SK-N-SH (cell line): Measurements from ENCODE around the gene RILPL2. TPM values are rescaled to one million over a fixed set of nuclear protein-coding genes. Genes with fewer than 3 reads are reported as not detected.

Experiments
- CTCF ChIA-PET: fragments of 300-600, 350-600 bp; formaldehyde crosslinking; extraction: SDS; loops from one replicate; lab custom pipeline; 2021; lab: Yijun Ruan, JAX
- POLR2A ChIA-PET: fragments of 350-600 bp; sonication (Branson Sonifier 250); formaldehyde crosslinking; extraction: SDS; loops from one replicate; lab custom pipeline; 2020; ENCODE audit warnings: antibody characterized with exemption, inconsistent platforms; lab: Yijun Ruan, JAX
- DNase-seq: peaks from one replicate; pipeline ENCODE4 v3.0.0; 2012
- H2AFZ ChIP-seq: fragments of 200-600 bp; sonication (generic); 2 replicates; pipeline ENCODE4 v1.8.1; 2016; ENCODE audit warnings: antibody characterized with exemption, mild to moderate bottlenecking, low read depth
- H3F3A ChIP-seq: fragments of 200-600 bp; sonication (generic); replicated peaks from 2 replicates; pipeline ENCODE3; 2016; ENCODE audit warnings: antibody characterized with exemption, mild to moderate bottlenecking; ENCODE audit not compliant: insufficient read depth
- H3K27ac ChIP-seq, 2 experiments: fragments of 200-500 bp in 1 of 2; fragments of 200-600 bp in 1 of 2; sonication (Bioruptor generic) in 1 of 2; sonication (generic), shearing (Covaris generic) in 1 of 2; 2 replicates each; pipeline versions ENCODE4 v1.5.1 to v1.6.1; 2014 to 2016; ENCODE audit warnings: low read depth in 2 of 2, inconsistent platforms in 1 of 2, low read length in 1 of 2, mild to moderate bottlenecking in 1 of 2, mixed read lengths in 1 of 2
- H3K27me3 ChIP-seq: fragments of 200-600 bp; sonication (generic), shearing (Covaris generic); 2 replicates; pipeline ENCODE4 v1.6.1; 2016; ENCODE audit warnings: mixed run types; ENCODE audit not compliant: insufficient read depth
- H3K36me3 ChIP-seq, 2 experiments: fragments of 200-500 bp in 1 of 2; fragments of 200-600 bp in 1 of 2; sonication (Bioruptor generic) in 1 of 2; sonication (generic) in 1 of 2; replicated peaks in 1 of 2; 2 replicates each; pipeline versions ENCODE3 to v1.5.1; 2014 to 2016; ENCODE audit warnings: low read length in 1 of 2, mild to moderate bottlenecking in 1 of 2; ENCODE audit not compliant: insufficient read depth in 2 of 2, control insufficient read depth in 1 of 2
- H3K4me1 ChIP-seq, 2 experiments: fragments of 200-500 bp in 1 of 2; fragments of 200-600 bp in 1 of 2; sonication (Bioruptor generic) in 1 of 2; sonication (generic), shearing (Covaris generic) in 1 of 2; 2 replicates each; pipeline versions ENCODE4 v1.5.1 to v1.6.1; 2014 to 2016; ENCODE audit warnings: low read depth in 1 of 2, low read length in 1 of 2, mixed run types in 1 of 2; ENCODE audit not compliant: insufficient read depth in 2 of 2, control insufficient read depth in 1 of 2
- H3K4me2 ChIP-seq: fragments of 200-600 bp; sonication (generic), shearing (Covaris generic); 2 replicates; pipeline ENCODE4 v1.6.1; 2017; ENCODE audit warnings: mixed run types
- H3K4me3 ChIP-seq, 2 experiments: fragments of 200-500 bp in 1 of 2; fragments of 200-600 bp in 1 of 2; sonication (Bioruptor generic) in 1 of 2; sonication (generic), shearing (Covaris generic) in 1 of 2; 2 replicates each; pipeline versions ENCODE4 v1.5.1 to v1.8.1; 2014 to 2016; ENCODE audit warnings: low read depth in 2 of 2, inconsistent platforms in 1 of 2, low read length in 1 of 2, mild to moderate bottlenecking in 1 of 2, mixed read lengths in 1 of 2, moderate library complexity in 1 of 2
- H3K79me2 ChIP-seq: fragments of 200-600 bp; sonication (generic); 2 replicates; pipeline ENCODE4 v1.8.1; 2017; ENCODE audit warnings: mild to moderate bottlenecking; ENCODE audit not compliant: insufficient read depth
- H3K9ac ChIP-seq: fragments of 200-600 bp; sonication (generic); 2 replicates; pipeline ENCODE4 v1.6.1; 2017; ENCODE audit warnings: mixed run types
- H3K9me2 ChIP-seq: fragments of 200-600 bp; sonication (generic); 2 replicates; pipeline ENCODE4 v1.6.1; 2017; ENCODE audit warnings: mixed run types
- H3K9me3 ChIP-seq: fragments of 200-600 bp; sonication (generic); 2 replicates; pipeline ENCODE4 v1.6.1; 2017; ENCODE audit warnings: mixed run types, mild to moderate bottlenecking, moderate library complexity
- H4K20me1 ChIP-seq: fragments of 200-600 bp; sonication (generic); 2 replicates; pipeline ENCODE4 v1.6.1; 2017; ENCODE audit warnings: mild to moderate bottlenecking, mixed run types; ENCODE audit not compliant: insufficient read depth
- FOSL2 ChIP-seq: IDR thresholded peaks from 2 replicates; pipeline ENCODE4 v1.4.0; 2012; ENCODE audit warnings: low read depth, mild to moderate bottlenecking, moderate library complexity, borderline replicate concordance
- FOXJ3 ChIP-seq: sonication (generic); formaldehyde crosslinking; IDR thresholded peaks from 2 replicates; pipeline ENCODE4 v1.5.1; 2020; ENCODE audit warnings: mild to moderate bottlenecking, missing genetic modification reagents
- FOXM1 ChIP-seq: IDR thresholded peaks from 2 replicates; pipeline ENCODE4 v1.4.0; 2012; ENCODE audit warnings: low read depth, mild to moderate bottlenecking
- GABPA ChIP-seq: IDR thresholded peaks from 2 replicates; pipeline ENCODE4 v1.4.0; 2012; ENCODE audit warnings: low read depth, mild to moderate bottlenecking
- MEF2A ChIP-seq: IDR thresholded peaks from 2 replicates; pipeline ENCODE4 v1.4.0; 2012; ENCODE audit warnings: low read depth, borderline replicate concordance
- MXI1 ChIP-seq: IDR thresholded peaks from 2 replicates; pipeline ENCODE4 v1.6.1; 2012; ENCODE audit warnings: mild to moderate bottlenecking, low read depth, low read length, improper control_type of control experiment
- NRF1 ChIP-seq: IDR thresholded peaks from 2 replicates; pipeline ENCODE4 v1.6.1; 2012; ENCODE audit warnings: low read depth, mild to moderate bottlenecking, low read length
- PBX3 ChIP-seq: IDR thresholded peaks from 2 replicates; pipeline ENCODE4; 2012
- RAD21 ChIP-seq: IDR thresholded peaks from 2 replicates; pipeline ENCODE4 v1.6.1; 2012; ENCODE audit warnings: mild to moderate bottlenecking, low read length
- REST ChIP-seq: IDR thresholded peaks from 2 replicates; pipeline ENCODE4 v1.6.1; 2012; ENCODE audit warnings: mild to moderate bottlenecking, low read depth, low read length, moderate library complexity
- SIN3A ChIP-seq: IDR thresholded peaks from 2 replicates; pipeline ENCODE4 v1.6.1; 2012; ENCODE audit warnings: low read depth, mild to moderate bottlenecking, low read length, moderate library complexity, borderline replicate concordance
- YY1 ChIP-seq: IDR thresholded peaks from 2 replicates; pipeline ENCODE4 v1.4.0; 2012; ENCODE audit warnings: low read depth, mild to moderate bottlenecking
- ZBTB33 ChIP-seq: IDR thresholded peaks from 2 replicates; pipeline ENCODE4 v1.4.0; 2012; ENCODE audit warnings: low read depth, borderline replicate concordance
- WGBS: methylation state at CpG from one replicate; pipeline ENCODE4 v1.1.6; 2017; ENCODE audit warnings: low lambda C conversion rate; 5-methylcytosine and 5-hydroxymethylcytosine counted together
- polyA plus RNA-seq, 3 experiments: library from polyadenylated mRNA; depleted of rRNA; stranded (reverse); fragments of >200 nt; gene quantifications; 2 replicates each; pipeline ENCODE4 v1.2.3, GENCODE V29; 2012
- TF ChIP-seq, protein P1 (sequence below): IDR thresholded peaks from 2 replicates; pipeline ENCODE4 v1.4.0; 2012; ENCODE audit warnings: low read depth, borderline replicate concordance
- TF ChIP-seq, protein P2 (sequence below): IDR thresholded peaks from 2 replicates; pipeline ENCODE4 v1.4.0; 2012; ENCODE audit warnings: low read depth

RILPL2 gene
- polyA plus RNA-seq, 1 of the 3 experiments (the other 2 are of a cell fraction): 5.0 TPM

GRCh38 chr12:123367511-123367910, 69.0 kb downstream of the RILPL2 start:
- Histone ChIP-seq H3K9me2 (no peaks in the 10 kb centered on the region), H3K27ac (no peak overlapping the region), H3K9ac (no peak overlapping the region), H4K20me1 (peaks cover 18% of the 10 kb centered on the region), H3K9me3 (no peaks in the 10 kb centered on the region), H3K4me3 (no peak overlapping the region), H3F3A (peaks cover 22% of the 10 kb centered on the region), H2AFZ (no peak overlapping the region), H3K36me3 (no peaks in the 10 kb centered on the region), H3K4me1 (no peaks in the 10 kb centered on the region; a peak in 2 of 4 replicates), H3K4me2 (no peak overlapping the region), H3K79me2 (peaks cover 21% of the 10 kb centered on the region), H3K27me3 (no peaks in the 10 kb centered on the region)
- ChIA-PET CTCF (interaction anchor here (0.6 to 1.5 kb wide), 2 partner anchors 14 to 16 kb away, joined by 3 to 4 read pairs; partner anchors contain the start of gene KMT5A), POLR2A (no interaction called here)
- 91% methylated on average over 4 of the region's 4 CpGs for WGBS
- no peak for TF ChIP-seq FOSL2
- TF ChIP-seq PBX3: no peak
- TF ChIP-seq ZBTB33: no peak
- no peak for TF ChIP-seq MXI1
- no peak for TF ChIP-seq FOXJ3
- no peak for TF ChIP-seq MEF2A
- TF ChIP-seq YY1: no peak
- no peak for TF ChIP-seq FOXM1
- no peak for TF ChIP-seq RAD21
- TF ChIP-seq, protein P1, sequence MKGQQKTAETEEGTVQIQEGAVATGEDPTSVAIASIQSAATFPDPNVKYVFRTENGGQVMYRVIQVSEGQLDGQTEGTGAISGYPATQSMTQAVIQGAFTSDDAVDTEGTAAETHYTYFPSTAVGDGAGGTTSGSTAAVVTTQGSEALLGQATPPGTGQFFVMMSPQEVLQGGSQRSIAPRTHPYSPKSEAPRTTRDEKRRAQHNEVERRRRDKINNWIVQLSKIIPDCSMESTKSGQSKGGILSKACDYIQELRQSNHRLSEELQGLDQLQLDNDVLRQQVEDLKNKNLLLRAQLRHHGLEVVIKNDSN: no peak
- no peak for TF ChIP-seq GABPA
- TF ChIP-seq, protein P2, sequence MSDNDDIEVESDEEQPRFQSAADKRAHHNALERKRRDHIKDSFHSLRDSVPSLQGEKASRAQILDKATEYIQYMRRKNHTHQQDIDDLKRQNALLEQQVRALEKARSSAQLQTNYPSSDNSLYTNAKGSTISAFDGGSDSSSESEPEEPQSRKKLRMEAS: no peak
- no peak for TF ChIP-seq NRF1
- no peak for TF ChIP-seq REST
- no peak for TF ChIP-seq SIN3A
- DNase-seq: no peak

Other genes starting within 250 kb of the RILPL2 start
- gene MPHOSPH9, start 203.5 kb downstream of the RILPL2 start, polyA plus RNA-seq (2012; rRNA removed): 8.2 and 9.0 TPM in 2 replicates
- gene MTRFR, start 203.2 kb downstream of the RILPL2 start, polyA plus RNA-seq (2012; rRNA removed): 6.6 and 7.5 TPM in 2 replicates
- gene CDK2AP1, start 164.8 kb downstream of the RILPL2 start, polyA plus RNA-seq (2012; rRNA removed): 208 and 231 TPM in 2 replicates
- 4.5 and 5.5 TPM in 2 replicates for gene SBNO1, start 71.8 kb downstream of the RILPL2 start, polyA plus RNA-seq (2012; rRNA removed)
- gene KMT5A, start 52.6 kb downstream of the RILPL2 start, polyA plus RNA-seq (2012; rRNA removed): 29.7 and 37.6 TPM in 2 replicates
- 13.1 and 16.0 TPM in 2 replicates for gene SNRNP35, start 21.5 kb upstream of the RILPL2 start, polyA plus RNA-seq (2012; rRNA removed)
- gene RILPL1, start 97.0 kb upstream of the RILPL2 start, polyA plus RNA-seq (2012; rRNA removed): 26.8 and 32.6 TPM in 2 replicates
- gene TMED2, start 147.9 kb upstream of the RILPL2 start, polyA plus RNA-seq (2012; rRNA removed): 113 and 120 TPM in 2 replicates
- gene DDX55, start 165.4 kb upstream of the RILPL2 start, polyA plus RNA-seq (2012; rRNA removed): 25.8 and 32.0 TPM in 2 replicates
- gene EIF2B1, start 197.0 kb upstream of the RILPL2 start, polyA plus RNA-seq (2012; rRNA removed): 64.2 and 90.5 TPM in 2 replicates
- 22.4 and 39.6 TPM in 2 replicates for gene GTF2H3, start 197.1 kb upstream of the RILPL2 start, polyA plus RNA-seq (2012; rRNA removed)
- gene TCTN2, start 234.4 kb upstream of the RILPL2 start, polyA plus RNA-seq (2012; rRNA removed): 7.1 and 9.1 TPM in 2 replicates